ENCODE data around the gene GPC6. TPM values are rescaled to one million over a fixed set of nuclear protein-coding genes. Genes with fewer than 3 reads are reported as not detected.

The GPC6 gene
- polyA plus RNA-seq, 1 of the 3 experiments (the other 2 are of a cell fraction): 6.7 TPM

GRCh38 chr13:93286047-93286446 lies 59.4 kb downstream of the GPC6 start:
- no peaks in the 10 kb centered on the region for H3K9me2 ChIP-seq
- H3K4me2 ChIP-seq: no peak overlapping the region
- 89% methylated on average over 4 of the region's 4 CpGs for WGBS (ENCODE audit: low lambda C conversion rate)
- no peak overlapping the region for H3K4me3 ChIP-seq (ENCODE audit: low read depth in 2 of 2, low read length in 1 of 2)
- no peak overlapping the region for H3K27ac ChIP-seq (ENCODE audit: low read depth in 2 of 2, low read length in 1 of 2)
- POLR2A ChIA-PET: no interaction called here
- no peak for DNase-seq
- peaks cover 11 to 16% of the 10 kb centered on the region in 2 experiments; a peak in 3 of 4 replicates for H3K4me1 ChIP-seq (ENCODE audit: control insufficient read depth in 1 of 2, insufficient read depth in 2 of 2, low read depth in 1 of 2, low read length in 1 of 2)
- H3K27me3 ChIP-seq (ENCODE audit: insufficient read depth): no peaks in the 10 kb centered on the region
- H3K9me3 ChIP-seq: no peaks in the 10 kb centered on the region
- H3F3A ChIP-seq (replicated peaks; ENCODE audit: insufficient read depth): peaks cover 3% of the 10 kb centered on the region
- TF ChIP-seq USF2 (IDR thresholded peaks at IDR 0.05; ENCODE audit: borderline replicate concordance, low read depth, low read length) (no peak), FOSL2 (IDR thresholded peaks at IDR 0.05; ENCODE audit: borderline replicate concordance, low read depth) (no peak), RFX5 (IDR thresholded peaks at IDR 0.05; ENCODE audit: low read length) (no peak), POLR2AphosphoS5 (IDR thresholded peaks at IDR 0.05; ENCODE audit: low read depth, low read length) (no peak), IRF3 (IDR thresholded peaks at IDR 0.05; ENCODE audit: low read depth, low read length) (no peak), TEAD4 (IDR thresholded peaks at IDR 0.05; ENCODE audit: borderline replicate concordance, insufficient read depth) (no peak), USF1 (IDR thresholded peaks at IDR 0.05; ENCODE audit: borderline replicate concordance, low read depth) (no peak), REST (IDR thresholded peaks at IDR 0.05; ENCODE audit: low read depth, low read length) (no peak), RXRA (IDR thresholded peaks at IDR 0.05; ENCODE audit: borderline replicate concordance, low read depth) (no peak), SMC3 (IDR thresholded peaks at IDR 0.05; ENCODE audit: low read depth, low read length) (no peak), GABPA (IDR thresholded peaks at IDR 0.05; ENCODE audit: low read depth) (no peak), ELF1 (IDR thresholded peaks at IDR 0.05) (no peak), FOXM1 (IDR thresholded peaks at IDR 0.05; ENCODE audit: low read depth) (no peak)
- H3K9ac ChIP-seq: no peak overlapping the region
- CTCF ChIA-PET: interaction anchor here (1.2 kb wide), 1 partner anchor 58 kb away, joined by 3 read pairs; no protein-coding TSS in a partner anchor
- no peaks in the 10 kb centered on the region for H3K36me3 ChIP-seq (replicated peaks in 1 of 2; ENCODE audit: control insufficient read depth in 1 of 2, insufficient read depth in 2 of 2, low read length in 1 of 2)
- no peaks in the 10 kb centered on the region for H3K79me2 ChIP-seq (ENCODE audit: insufficient read depth)
- no peak overlapping the region for H2AFZ ChIP-seq (ENCODE audit: low read depth)
- H4K20me1 ChIP-seq (ENCODE audit: insufficient read depth): no peaks in the 10 kb centered on the region
